ENCODE results near the gene GNAQ. TPM values are rescaled to one million over a fixed set of nuclear protein-coding genes. Genes with fewer than 3 reads are reported as not detected.
A peak's percentile ranks its signal among the peaks of the same experiment; 100 is the strongest.

The GNAQ gene
- total and polyA plus RNA-seq, 3 donors from 2014 or later = 23.5 to 42.9 (median 39.4) TPM

DNA sequence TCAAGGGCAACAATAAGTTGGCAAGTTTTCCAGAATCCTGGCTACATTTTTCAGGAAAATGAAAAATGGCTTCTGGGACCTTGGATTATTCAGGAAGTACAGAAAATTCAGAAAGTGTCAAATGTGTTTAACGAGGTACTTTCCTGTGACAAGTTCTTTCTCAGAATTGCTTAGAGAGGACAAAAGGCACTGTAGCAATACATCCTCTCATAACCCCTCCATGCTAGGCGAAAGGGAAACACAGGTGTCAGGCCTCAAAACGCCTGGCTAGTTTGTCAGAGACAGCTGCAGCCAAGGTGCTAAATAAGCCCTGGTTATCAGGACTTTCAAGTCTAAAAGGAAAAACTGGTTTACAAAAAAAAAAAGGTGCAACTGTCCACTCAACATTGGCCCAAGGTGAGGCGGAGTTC is 115.2 kb downstream of the GNAQ start:
- H3K9me3 ChIP-seq = no peaks in the 10 kb centered on the region
- H3K36me3 ChIP-seq (ENCODE audit: low read depth, missing control alignments) = no peaks in the 10 kb centered on the region
- no peak for DNase-seq

GRCh38 chr9:77915744-77916143 is 115.9 kb downstream of the GNAQ start:
- TF ChIP-seq POLR2A (IDR thresholded peaks at IDR 0.05) = no peak
- TF ChIP-seq CTCF (IDR thresholded peaks at IDR 0.05) = no peak
- Histone ChIP-seq H3K36me3 (ENCODE audit: low read depth, missing control alignments) (no peaks in the 10 kb centered on the region), H3K4me3 (no peak overlapping the region), H3K27ac (no peak overlapping the region), H3K27me3 (no peaks in the 10 kb centered on the region), H3K4me1 (no peaks in the 10 kb centered on the region), H3K9me3 (no peaks in the 10 kb centered on the region)
- DNase-seq = no peak
- 85 to 89% methylated on average over 2 of the region's 2 CpGs for WGBS, 2 donors
- intact Hi-C loops (cut with DNase I; ENCODE audit: low total_unique reads) = no loop called here

More for the DNA sequence above, 115.2 kb downstream of the GNAQ start:
- Histone ChIP-seq H3K27ac (peak overlapping the region in 1 of 2 donors; percentile 12), H3K4me3 (no peak overlapping the region), H3K4me1 (no peaks in the 10 kb centered on the region), H3K27me3 (no peaks in the 10 kb centered on the region)
- WGBS, 2 donors = 65 to 66% methylated on average over 4 of the region's 4 CpGs
- intact Hi-C loops (cut with DNase I; ENCODE audit: low total_unique reads) = no loop called here
- TF ChIP-seq CTCF (IDR thresholded peaks at IDR 0.05) (no peak), POLR2A (IDR thresholded peaks at IDR 0.05) (no peak)

GRCh38 chr9:77912895-77913693 is 118.5 kb downstream of the GNAQ start:
- no peak overlapping the region for H3K27ac ChIP-seq
- TF ChIP-seq CTCF (IDR thresholded peaks at IDR 0.05) = no peak
- no peak for TF ChIP-seq POLR2A (IDR thresholded peaks at IDR 0.05)
- WGBS, 2 donors = 86 to 91% methylated on average over 3 of the region's 3 CpGs
- H3K9me3 ChIP-seq = no peaks in the 10 kb centered on the region
- no peaks in the 10 kb centered on the region for H3K36me3 ChIP-seq (ENCODE audit: low read depth, missing control alignments)
- H3K4me1 ChIP-seq = no peaks in the 10 kb centered on the region
- DNase-seq = no peak
- intact Hi-C loops (cut with DNase I; ENCODE audit: low total_unique reads) = no loop called here
- no peaks in the 10 kb centered on the region for H3K27me3 ChIP-seq
- no peak overlapping the region for H3K4me3 ChIP-seq

- DNase-seq = no peak
- no peak overlapping the region for H3K27ac ChIP-seq
- no peak overlapping the region for H3K4me3 ChIP-seq
- intact Hi-C loops (cut with DNase I; ENCODE audit: low total_unique reads) = no loop called here
- H3K9me3 ChIP-seq = no peaks in the 10 kb centered on the region
- H3K36me3 ChIP-seq (ENCODE audit: low read depth, missing control alignments) = no peaks in the 10 kb centered on the region
- TF ChIP-seq CTCF (IDR thresholded peaks at IDR 0.05) (no peak), POLR2A (IDR thresholded peaks at IDR 0.05) (no peak)
- WGBS, 2 donors = 85 to 89% methylated on average over 2 of the region's 2 CpGs
- no peaks in the 10 kb centered on the region for H3K4me1 ChIP-seq
- H3K27me3 ChIP-seq = no peaks in the 10 kb centered on the region
These were observed 119.7 kb downstream of the GNAQ start for GRCh38 chr9:77911928-77912327.

- WGBS, 2 donors = 75 to 78% methylated on average over 5 of the region's 5 CpGs
- no peaks in the 10 kb centered on the region for H3K36me3 ChIP-seq (ENCODE audit: low read depth, missing control alignments)
- H3K27ac ChIP-seq = no peak overlapping the region
- H3K4me1 ChIP-seq = no peaks in the 10 kb centered on the region
- intact Hi-C loops (cut with DNase I; ENCODE audit: low total_unique reads) = no loop called here
- no peaks in the 10 kb centered on the region for H3K9me3 ChIP-seq
- no peak for TF ChIP-seq CTCF (IDR thresholded peaks at IDR 0.05)
- no peak for TF ChIP-seq POLR2A (IDR thresholded peaks at IDR 0.05)
- no peak overlapping the region for H3K4me3 ChIP-seq
- no peaks in the 10 kb centered on the region for H3K27me3 ChIP-seq
- no peak for DNase-seq
These were observed 121.4 kb downstream of the GNAQ start for GRCh38 chr9:77910194-77910621.

Data from testis (tissue), 3 donors.